Amniotic epithelial cell (primary cell): ENCODE data around the gene CTNNA2.

Experiments
- DNase-seq: peaks from one replicate; pipeline ENCODE4 v3.0.0-alpha.2; 2010; ENCODE audit warnings: low read depth

Gene CTNNA2

GRCh38 chr2:80395251-80395650 is 882.4 kb downstream of the CTNNA2 start:
- no peak for DNase-seq

GRCh38 chr2:80396276-80396675 is 883.4 kb downstream of the CTNNA2 start:
- no peak for DNase-seq

DNA sequence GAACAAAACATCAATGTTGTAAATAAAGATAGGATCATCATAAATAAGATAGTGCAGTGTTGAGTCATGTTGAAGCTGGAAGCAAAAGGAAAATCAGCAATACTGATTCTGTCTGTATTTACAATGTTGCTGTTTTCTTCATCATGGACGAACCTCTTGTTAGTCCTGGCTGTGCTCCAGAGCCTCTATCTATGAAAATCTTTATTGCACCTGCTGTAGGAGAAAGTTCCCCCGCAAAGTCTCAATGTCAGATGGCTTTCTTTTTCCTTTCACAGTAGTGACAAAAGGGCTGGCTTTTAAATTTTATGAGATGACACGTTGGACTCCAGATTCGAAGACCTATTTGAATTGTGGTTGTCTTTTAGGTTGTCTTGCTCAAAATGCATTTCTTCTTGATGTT is 890.2 kb downstream of the CTNNA2 start:
- DNase-seq: no peak

DNA sequence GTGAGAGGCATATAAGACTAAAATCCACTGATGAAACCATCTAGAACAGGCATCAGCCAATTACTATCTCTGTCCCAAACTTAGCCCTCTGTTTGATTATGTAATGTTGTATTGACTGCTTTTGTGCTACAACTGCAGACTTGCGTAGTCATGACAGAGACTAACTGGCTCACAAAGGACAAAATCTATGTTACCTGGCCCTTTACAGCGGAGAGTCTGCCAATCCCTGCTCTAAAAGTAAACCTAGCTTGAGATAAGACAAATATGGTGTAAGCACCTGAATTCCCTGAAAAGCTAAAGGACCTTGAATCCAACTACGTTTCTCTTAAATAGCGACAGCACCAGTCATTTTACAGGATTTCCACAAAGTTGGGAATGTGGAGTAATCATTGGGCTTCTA is 894.5 kb downstream of the CTNNA2 start:
- no peak for DNase-seq

GRCh38 chr2:80410346-80410745 is 897.5 kb downstream of the CTNNA2 start:
- no peak for DNase-seq

DNA sequence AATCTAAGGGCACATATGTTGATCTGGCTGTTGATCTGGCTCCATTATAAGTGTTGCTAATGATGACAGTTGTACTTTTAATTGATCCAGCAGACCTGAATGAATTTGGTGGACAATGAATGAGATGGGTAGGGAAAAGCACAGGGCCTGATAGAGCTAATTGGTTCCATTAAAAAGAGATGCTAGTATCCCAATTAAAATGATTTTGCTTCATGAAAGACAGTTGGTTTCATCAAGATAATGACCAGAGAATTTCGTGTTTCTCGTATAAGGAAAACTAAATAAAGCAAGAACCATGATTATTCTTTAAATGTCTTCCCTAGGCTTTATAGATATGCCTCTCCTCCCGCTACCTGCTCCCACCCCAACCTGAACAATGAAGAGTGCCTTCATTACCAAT is 900.3 kb downstream of the CTNNA2 start:
- DNase-seq: no peak

- DNase-seq: no peak
Measured at GRCh38 chr2:80417737-80418136, 904.9 kb downstream of the CTNNA2 start.

- DNase-seq: no peak
Measured at GRCh38 chr2:80420530-80421208, 907.8 kb downstream of the CTNNA2 start.

GRCh38 chr2:80429251-80429650 is 916.4 kb downstream of the CTNNA2 start:
- no peak for DNase-seq

GRCh38 chr2:80437959-80438358 is 925.1 kb downstream of the CTNNA2 start:
- no peak for DNase-seq

- no peak for DNase-seq
Measured at GRCh38 chr2:80438686-80439085, 925.8 kb downstream of the CTNNA2 start.

DNA sequence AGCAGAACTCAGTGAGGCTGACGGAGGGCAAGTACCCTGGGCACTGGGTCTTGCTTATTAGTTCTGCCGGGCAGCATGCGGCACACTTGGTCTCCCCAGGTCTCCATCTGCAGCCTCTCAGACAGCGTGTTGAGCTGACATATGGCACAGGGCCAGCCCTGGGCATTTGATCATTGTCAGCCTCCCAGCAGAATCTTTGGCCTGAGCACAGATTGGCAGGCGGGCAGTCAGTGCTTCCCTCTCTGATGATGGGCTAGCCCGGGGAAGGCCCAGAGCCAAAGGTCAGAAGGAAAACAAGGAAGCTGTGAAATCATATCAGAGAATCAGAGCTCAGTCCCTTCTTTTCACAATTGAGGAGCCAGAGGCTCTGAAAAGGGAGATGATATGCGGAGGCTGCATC is 941.8 kb downstream of the CTNNA2 start:
- DNase-seq: no peak

DNA sequence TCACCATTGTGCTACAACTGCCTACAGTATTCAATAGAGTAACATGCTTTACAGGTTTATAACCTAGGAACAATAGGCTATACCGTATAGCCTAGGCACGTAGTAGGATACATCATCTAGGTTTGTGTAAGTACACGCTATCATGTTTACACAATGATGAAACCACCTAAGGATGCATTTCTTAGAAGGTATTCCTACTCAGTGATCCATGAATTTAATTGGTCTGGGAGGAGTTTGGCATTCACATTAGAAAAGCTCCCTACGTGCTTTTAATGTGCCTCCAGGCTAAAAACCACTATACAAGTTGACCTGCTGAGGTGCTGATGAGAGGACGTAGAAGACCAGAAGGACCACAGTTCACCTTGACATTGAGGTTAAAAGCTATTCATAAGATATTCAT is 946.2 kb downstream of the CTNNA2 start:
- DNase-seq: no peak

DNA sequence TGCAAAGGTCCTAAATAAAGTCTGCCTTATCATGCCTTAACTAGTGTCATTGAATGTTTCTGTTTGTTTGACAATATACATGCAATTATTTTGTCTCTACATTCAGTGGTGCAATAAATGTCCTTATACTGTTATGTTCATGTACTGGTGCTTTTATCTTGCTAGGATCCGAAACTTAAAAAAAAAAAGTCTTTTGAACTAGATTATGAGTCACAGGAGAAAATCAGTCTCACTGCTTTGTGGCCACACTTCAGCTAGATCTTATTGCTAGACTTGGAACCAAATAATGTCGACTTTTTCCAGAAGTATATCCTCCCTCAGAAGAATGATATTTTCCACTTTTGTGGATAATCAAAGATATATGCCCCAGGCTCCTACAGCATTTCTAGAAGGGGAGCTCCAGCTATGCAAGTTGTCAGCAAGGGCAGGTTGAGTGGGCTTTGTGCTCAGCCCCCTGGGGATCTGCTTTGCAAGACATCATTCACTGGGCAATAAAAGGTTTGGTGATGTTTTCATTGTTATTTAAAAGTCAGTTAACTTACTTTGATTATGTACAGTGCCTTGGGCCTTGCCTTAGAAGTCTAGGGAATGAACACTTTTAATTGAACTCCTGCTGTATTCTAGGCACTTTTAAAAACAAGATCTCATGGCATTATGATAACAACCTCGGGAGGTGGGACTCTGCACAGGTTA is 948.8 kb downstream of the CTNNA2 start:
- no peak for DNase-seq

DNA sequence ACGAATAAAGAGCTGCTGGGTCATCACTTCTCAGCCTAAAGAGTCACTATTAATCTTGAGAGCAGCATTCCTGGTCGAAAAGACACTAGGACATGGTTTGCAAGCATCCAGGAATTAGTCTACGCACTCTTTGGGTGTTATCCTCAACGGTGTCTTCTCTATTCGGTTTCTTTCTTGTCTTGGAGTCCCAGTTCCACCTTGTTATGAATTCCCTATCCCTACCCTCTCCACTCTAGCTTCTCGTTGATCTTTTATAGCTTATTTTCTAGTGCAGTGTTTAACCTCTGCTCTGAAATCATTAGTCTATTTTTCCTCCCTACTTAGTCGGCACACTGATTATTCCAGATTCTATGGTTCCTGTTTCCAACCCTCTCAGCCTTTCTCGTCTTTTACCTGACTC is 949.8 kb downstream of the CTNNA2 start:
- no peak for DNase-seq

- DNase-seq: no peak
Measured at GRCh38 chr2:80464275-80464674, 951.4 kb downstream of the CTNNA2 start.

DNA sequence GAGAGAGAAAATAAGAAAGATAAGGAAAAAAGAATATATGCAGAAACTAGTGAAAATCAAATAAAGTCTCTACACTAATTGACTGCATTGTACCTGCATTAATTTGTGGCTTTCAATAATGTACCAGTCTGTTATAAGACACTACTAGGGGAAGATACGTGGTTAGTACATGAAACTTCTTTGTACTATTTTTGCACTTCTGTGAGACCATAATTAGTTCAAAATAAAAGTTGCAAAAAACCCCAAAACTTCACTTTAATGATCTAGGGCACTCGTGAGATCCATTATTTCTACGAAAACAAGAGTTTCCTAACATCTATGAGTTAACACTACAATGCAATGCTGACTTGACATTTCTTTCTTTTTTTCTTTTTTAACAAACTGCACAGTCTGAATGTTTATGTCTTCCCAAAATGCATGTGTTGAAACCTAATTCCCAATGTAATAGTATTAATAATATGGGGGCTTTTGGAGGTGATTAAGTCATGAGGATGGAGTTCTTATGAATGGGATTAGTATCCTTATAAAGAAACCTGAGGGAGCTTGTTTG is 954.5 kb downstream of the CTNNA2 start:
- no peak for DNase-seq

DNA sequence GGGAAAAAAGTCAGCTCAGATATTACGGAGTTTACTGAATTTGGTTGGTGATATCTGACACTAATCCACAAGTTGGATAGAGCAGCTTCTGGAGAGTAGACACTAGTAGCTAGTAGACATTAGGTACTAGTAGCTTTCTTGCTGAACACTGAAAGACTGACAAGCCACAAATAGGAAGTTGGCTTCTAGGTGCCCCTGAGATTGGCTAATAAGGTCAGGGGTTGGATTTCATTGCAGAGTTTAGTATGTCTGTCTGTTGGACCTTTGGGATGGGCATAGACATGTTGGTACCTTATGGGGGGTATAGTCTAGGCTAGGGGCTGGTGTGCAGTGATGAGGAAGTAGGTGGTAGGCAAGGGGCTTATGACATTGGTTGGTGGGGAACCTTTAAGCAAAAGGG is 956.6 kb downstream of the CTNNA2 start:
- no peak for DNase-seq

DNA sequence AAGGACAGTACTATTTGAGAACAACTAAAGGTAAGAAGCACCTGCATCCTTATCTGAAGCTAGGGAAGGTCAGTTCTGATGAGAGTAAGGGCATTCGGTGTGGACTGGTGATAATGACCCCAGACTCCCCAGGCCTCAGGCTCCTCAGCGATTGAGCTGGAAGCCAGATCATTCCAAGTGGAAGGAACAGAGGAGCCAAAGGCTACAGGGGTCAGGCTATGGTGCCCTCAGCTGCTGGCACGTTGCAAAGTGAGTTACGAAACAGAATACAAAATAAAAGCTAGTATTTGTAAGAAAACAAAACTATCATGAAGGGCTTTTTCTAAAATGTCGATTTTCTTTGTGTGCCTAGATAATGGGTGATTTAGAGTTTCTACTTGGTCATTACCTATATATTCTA is 960.2 kb downstream of the CTNNA2 start:
- DNase-seq: no peak

DNA sequence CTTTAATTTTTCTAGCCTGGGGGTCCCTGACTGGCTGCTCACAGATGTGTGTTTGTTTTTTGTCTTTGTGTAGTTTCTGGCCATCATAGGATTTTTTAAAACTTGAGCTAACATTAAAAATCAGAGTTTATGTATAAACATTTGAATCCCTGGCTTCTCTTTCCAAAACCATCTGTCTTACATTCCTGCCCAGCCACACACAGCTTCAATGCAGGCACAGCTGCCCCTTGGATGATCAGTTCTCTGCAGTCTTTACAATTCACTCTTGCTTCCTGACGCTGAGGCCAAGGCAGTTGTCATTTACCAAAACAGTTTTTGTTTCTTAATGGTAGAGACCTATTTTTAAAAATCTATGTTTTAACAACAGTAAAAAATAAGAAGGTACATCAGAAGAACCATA is 960.9 kb downstream of the CTNNA2 start:
- no peak for DNase-seq

GRCh38 chr2:80475970-80476369 is 963.1 kb downstream of the CTNNA2 start:
- DNase-seq: no peak

DNA sequence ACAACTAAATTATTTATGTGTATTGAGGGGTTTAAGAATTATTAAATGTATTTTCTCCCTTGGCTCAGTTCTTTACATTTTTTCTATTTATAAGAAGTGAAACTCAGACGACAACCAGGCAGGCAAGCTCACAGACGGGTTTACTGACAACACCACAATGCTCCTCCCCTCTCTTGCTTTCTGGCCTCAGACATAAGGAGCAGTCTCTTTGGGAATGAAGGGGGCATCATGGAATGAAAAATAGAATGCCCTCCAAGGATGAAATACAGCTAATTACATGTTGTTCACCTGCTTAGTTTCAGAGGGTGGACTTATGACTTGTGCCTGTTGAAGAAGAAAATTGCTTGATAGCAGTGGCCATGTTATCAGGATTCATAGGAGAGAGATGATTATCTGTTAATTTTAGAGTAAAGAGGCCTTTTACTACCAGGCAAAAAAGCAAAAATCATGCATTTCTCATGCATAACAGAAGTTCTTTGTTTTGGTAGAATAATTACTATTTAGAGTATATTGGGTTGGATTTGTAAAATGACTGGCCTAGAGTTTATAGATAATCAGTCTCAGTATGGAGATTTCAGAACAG is 963.8 kb downstream of the CTNNA2 start:
- no peak for DNase-seq

GRCh38 chr2:80482276-80482675 is 969.4 kb downstream of the CTNNA2 start:
- DNase-seq: no peak
